PC-3 (cell line): ENCODE measurements around the gene NTN1. TPM values are rescaled to one million over a fixed set of nuclear protein-coding genes. Genes with fewer than 3 reads are reported as not detected.

Experiments
- ATAC-seq: fragments of 200-7000 bp; cut with Tn5 transposase; 2 replicates; pipeline ENCODE4 v1.9.1; 2020; ENCODE audit warnings: mild to moderate bottlenecking, moderate library complexity
- BruUV-seq: library from RNA; stranded (reverse); fragments of 400-500 nt; replicated peaks from 2 replicates; lab custom pipeline; 2021; lab: Mats Ljungman, UMichigan
- CTCF ChIA-PET: fragments of 300-600 bp; sonication (Branson Sonifier 250); formaldehyde crosslinking; loops from one replicate; lab custom pipeline; 2022; ENCODE audit warnings: antibody characterized with exemption; lab: Charles Lee
- POLR2A ChIA-PET: fragments of 300-600 bp; sonication (Branson Sonifier 250); formaldehyde crosslinking; loops from one replicate; lab custom pipeline; 2022; ENCODE audit warnings: antibody characterized with exemption; ENCODE audit not compliant: unreplicated experiment; lab: Charles Lee
- DNase-seq: peaks from one replicate; pipeline ENCODE4 v3.0.0-alpha.2; 2015
- H2AFZ ChIP-seq: fragments of 300-600 bp; sonication (generic); 2 replicates; pipeline ENCODE4 v1.6.0; 2016; ENCODE audit warnings: antibody characterized with exemption, low read length
- H3F3A ChIP-seq: fragments of 300-600 bp; sonication (generic); one replicate; pipeline ENCODE4 v1.6.0; 2017; ENCODE audit warnings: antibody characterized with exemption, low read length, control low read depth, mild to moderate bottlenecking; ENCODE audit not compliant: unreplicated experiment
- H3K27ac ChIP-seq: fragments of 300-600 bp; sonication (generic); 2 replicates; pipeline ENCODE4 v1.5.1; 2016; ENCODE audit warnings: mild to moderate bottlenecking, low read length
- H3K27me3 ChIP-seq: fragments of 300-600 bp; sonication (generic); 2 replicates; pipeline ENCODE4 v1.6.1; 2016; ENCODE audit warnings: low read length, mixed read lengths
- H3K36me3 ChIP-seq: fragments of 300-600 bp; sonication (generic); 2 replicates; pipeline ENCODE4 v1.6.1; 2016; ENCODE audit warnings: low read depth, mixed run types, low read length, mixed read lengths
- H3K4me1 ChIP-seq: fragments of 300-600 bp; sonication (generic); 2 replicates; pipeline ENCODE4 v1.5.1; 2016; ENCODE audit warnings: low read length; ENCODE audit not compliant: insufficient read depth
- H3K4me2 ChIP-seq: fragments of 300-600 bp; sonication (generic); 2 replicates; pipeline ENCODE4 v1.6.0; 2016; ENCODE audit warnings: low read length
- H3K4me3 ChIP-seq: fragments of 300-600 bp; sonication (generic); 2 replicates; pipeline ENCODE4 v1.5.1; 2016; ENCODE audit warnings: mild to moderate bottlenecking, low read length, mixed read lengths
- H3K79me2 ChIP-seq: fragments of 300-600 bp; sonication (generic); 2 replicates; pipeline ENCODE4 v1.6.1; 2017; ENCODE audit warnings: low read length, mixed read lengths
- H3K9ac ChIP-seq: fragments of 300-600 bp; sonication (generic); 2 replicates; pipeline ENCODE4 v1.6.0; 2016; ENCODE audit warnings: mild to moderate bottlenecking, low read length
- H3K9me2 ChIP-seq: fragments of 300-600 bp; sonication (generic); replicated peaks from 2 replicates; pipeline ENCODE4 v1.6.1; 2016; ENCODE audit warnings: mixed run types, low read length, mixed read lengths
- H3K9me3 ChIP-seq: fragments of 300-600 bp; sonication (generic); 2 replicates; pipeline ENCODE4 v1.6.1; 2016; ENCODE audit warnings: low read length, mixed read lengths
- H4K20me1 ChIP-seq: fragments of 300-600 bp; sonication (generic); 2 replicates; pipeline ENCODE4 v1.6.1; 2016; ENCODE audit warnings: low read length, mixed read lengths
- EZH2 ChIP-seq: fragments of 300-600 bp; sonication (generic); IDR thresholded peaks from one replicate; pipeline ENCODE4 v1.6.1; 2017; ENCODE audit warnings: antibody characterized with exemption, mild to moderate bottlenecking, low read length; ENCODE audit not compliant: unreplicated experiment
- EZH2phosphoT487 ChIP-seq: fragments of 300-600 bp; sonication (generic); IDR thresholded peaks from 2 replicates; pipeline ENCODE4 v1.6.1; 2018; ENCODE audit warnings: mild to moderate bottlenecking, antibody characterized with exemption, low read length, borderline replicate concordance
- intact Hi-C: fragments of 100-400 bp; cut with micrococcal nuclease; formaldehyde crosslinking; loops from 2 replicates; pipeline ENCODE4 v1.9.0; 2023
- total RNA-seq: library from RNA; depleted of rRNA; stranded (reverse); fragments of >200 nt; gene quantifications from 2 replicates; pipeline ENCODE4 v1.2.3, GENCODE V29; 2014
- TF ChIP-seq, protein P1 (sequence below): fragments of 300-600 bp; sonication (generic); conservative IDR thresholded peaks from 2 replicates; pipeline ENCODE4 v1.5.1; 2017; ENCODE audit warnings: antibody characterized with exemption, low read depth, mild to moderate bottlenecking, low read length

Gene NTN1
- total RNA-seq, 1 experiment from 2014 or later = 0.22 TPM

DNA sequence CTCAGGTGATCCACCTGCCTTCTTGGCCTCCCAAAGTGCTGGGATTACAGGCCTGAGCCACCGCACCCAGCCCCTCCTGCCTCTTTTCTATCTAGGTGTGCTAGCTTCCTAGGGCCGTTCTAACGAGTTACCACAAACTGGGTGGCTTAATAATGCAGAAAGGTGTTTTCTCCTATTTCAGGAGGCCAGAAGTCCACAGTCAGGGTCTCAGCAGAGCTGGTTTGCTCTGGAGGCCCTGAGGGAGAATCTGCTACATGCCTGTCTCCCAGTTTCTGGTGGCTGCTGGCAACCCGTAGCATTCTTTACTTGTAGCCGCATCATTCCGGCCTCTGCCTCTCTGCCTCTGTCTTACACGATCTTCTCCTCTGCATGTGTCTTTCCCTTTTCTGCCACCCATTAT lies 89.2 kb downstream of the NTN1 start:
- DNase-seq (no peak), ATAC-seq (no peak)
- H2AFZ ChIP-seq = no peak overlapping the region
- intact Hi-C loops = no loop called here
- H3K9me3 ChIP-seq = no peaks in the 10 kb centered on the region
- H3K4me1 ChIP-seq = no peaks in the 10 kb centered on the region
- H4K20me1 ChIP-seq = no peaks in the 10 kb centered on the region
- no peak overlapping the region for H3K4me2 ChIP-seq
- H3K79me2 ChIP-seq = no peaks in the 10 kb centered on the region
- H3K27ac ChIP-seq = no peak overlapping the region
- no peak overlapping the region for H3K9ac ChIP-seq
- H3K36me3 ChIP-seq = no peaks in the 10 kb centered on the region
- peaks cover 37% of the 10 kb centered on the region; the same call in 1 of the 2 replicates for H3K27me3 ChIP-seq
- H3F3A ChIP-seq = no peaks in the 10 kb centered on the region
- ChIA-PET POLR2A (no interaction called here), CTCF (no interaction called here)
- TF ChIP-seq EZH2phosphoT487 = no peak
- TF ChIP-seq, protein P1, sequence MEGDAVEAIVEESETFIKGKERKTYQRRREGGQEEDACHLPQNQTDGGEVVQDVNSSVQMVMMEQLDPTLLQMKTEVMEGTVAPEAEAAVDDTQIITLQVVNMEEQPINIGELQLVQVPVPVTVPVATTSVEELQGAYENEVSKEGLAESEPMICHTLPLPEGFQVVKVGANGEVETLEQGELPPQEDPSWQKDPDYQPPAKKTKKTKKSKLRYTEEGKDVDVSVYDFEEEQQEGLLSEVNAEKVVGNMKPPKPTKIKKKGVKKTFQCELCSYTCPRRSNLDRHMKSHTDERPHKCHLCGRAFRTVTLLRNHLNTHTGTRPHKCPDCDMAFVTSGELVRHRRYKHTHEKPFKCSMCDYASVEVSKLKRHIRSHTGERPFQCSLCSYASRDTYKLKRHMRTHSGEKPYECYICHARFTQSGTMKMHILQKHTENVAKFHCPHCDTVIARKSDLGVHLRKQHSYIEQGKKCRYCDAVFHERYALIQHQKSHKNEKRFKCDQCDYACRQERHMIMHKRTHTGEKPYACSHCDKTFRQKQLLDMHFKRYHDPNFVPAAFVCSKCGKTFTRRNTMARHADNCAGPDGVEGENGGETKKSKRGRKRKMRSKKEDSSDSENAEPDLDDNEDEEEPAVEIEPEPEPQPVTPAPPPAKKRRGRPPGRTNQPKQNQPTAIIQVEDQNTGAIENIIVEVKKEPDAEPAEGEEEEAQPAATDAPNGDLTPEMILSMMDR = no peak
- no peak for TF ChIP-seq EZH2
- no TSS peak for BruUV-seq
- no peak overlapping the region for H3K4me3 ChIP-seq
- no peaks in the 10 kb centered on the region for H3K9me2 ChIP-seq

DNA sequence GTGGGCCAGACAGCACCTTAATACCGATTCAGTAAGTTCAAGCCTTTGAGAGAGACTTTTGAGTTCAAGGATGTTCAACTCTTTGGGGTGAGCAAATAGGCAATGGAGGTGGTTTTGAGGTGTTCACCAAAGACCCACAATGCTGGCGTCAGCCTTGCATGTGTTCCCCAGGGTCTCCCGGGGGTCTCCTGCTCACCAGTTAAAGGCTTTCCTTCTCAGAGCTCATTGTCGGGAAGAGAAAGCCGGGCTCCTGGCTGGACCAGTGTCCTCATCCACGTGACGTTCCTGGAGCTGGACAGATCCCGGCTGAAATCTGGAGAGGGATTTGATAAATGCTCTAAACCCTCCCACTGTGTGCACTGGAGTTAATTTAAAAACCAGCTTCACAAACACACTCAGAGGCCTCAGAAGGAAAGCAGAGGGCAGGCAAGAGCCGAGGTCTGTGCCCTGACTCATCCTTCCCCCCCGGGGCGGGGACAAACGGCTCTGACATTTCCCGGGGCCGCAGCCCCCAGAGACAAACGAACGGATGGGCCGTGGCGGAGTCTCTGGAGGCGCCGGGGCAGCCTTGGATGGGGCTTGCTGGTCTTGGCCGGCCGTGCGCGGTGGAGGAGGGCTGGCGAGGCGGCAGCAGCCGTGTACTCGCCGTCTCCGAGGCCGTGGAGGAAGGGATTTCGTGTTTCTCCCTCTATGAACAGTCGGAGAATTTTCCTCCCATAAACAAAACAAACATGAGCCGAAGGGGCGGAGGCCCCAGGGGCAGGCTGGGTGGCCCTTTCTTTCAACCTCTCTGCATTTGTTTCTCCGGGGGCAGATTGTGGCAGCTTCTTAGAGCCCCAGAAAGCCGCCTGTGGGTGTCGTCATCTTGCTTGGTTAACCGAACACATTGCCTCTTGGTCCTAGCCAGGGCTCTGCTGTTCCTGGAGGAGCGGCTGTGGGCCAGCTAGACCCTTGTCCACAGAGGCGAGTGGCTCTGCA lies 94.2 kb downstream of the NTN1 start:
- Histone ChIP-seq H3F3A (no peaks in the 10 kb centered on the region), H3K9ac (no peak overlapping the region), H3K27ac (no peak overlapping the region), H3K36me3 (no peaks in the 10 kb centered on the region), H3K4me2 (no peak overlapping the region), H3K27me3 (peaks cover 13% of the 10 kb centered on the region; the same call in 1 of the 2 replicates), H3K79me2 (no peaks in the 10 kb centered on the region), H3K9me3 (no peaks in the 10 kb centered on the region), H3K9me2 (no peaks in the 10 kb centered on the region), H2AFZ (no peak overlapping the region), H3K4me1 (no peaks in the 10 kb centered on the region), H4K20me1 (no peaks in the 10 kb centered on the region), H3K4me3 (no peak overlapping the region)
- intact Hi-C loops = no loop called here
- TF ChIP-seq, protein P1 = no peak
- TF ChIP-seq EZH2phosphoT487 = no peak
- TF ChIP-seq EZH2 = no peak
- ChIA-PET POLR2A (no interaction called here), CTCF (no interaction called here)
- no TSS peak for BruUV-seq
- ATAC-seq = no peak
- no peak for DNase-seq

DNA sequence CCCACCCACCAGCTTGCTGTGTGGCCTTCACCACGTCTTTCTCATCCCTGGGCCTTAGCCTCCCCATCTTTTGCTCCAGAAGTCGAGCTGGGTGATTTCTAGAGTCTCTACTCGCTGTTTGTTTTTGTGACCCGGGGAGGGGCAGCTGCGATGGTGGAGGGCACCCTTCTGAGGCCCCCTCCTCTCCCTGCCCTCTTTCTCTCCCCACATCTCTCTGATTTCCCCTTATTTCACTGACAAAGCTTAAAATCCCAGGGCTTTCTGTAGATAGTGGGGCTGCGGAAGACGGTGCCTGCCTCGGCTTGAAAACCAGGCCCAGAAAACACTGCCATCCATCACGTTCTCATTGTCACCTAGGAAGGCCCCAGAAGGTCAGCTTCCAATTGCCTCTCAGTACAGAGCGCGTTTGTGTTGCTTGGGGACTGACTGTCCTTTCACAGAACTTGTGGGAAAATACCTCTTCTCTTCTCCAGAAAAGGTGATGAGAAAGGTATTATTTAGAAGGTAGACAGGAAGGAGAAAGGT lies 95.1 kb downstream of the NTN1 start:
- DNase-seq (no peak), ATAC-seq (no peak)
- ChIA-PET CTCF (no interaction called here), POLR2A (no interaction called here)
- no peaks in the 10 kb centered on the region for H3K9me2 ChIP-seq
- BruUV-seq = no TSS peak
- intact Hi-C loops = no loop called here
- H3K27me3 ChIP-seq = peaks cover 13% of the 10 kb centered on the region; the same call in 1 of the 2 replicates
- no peak overlapping the region for H3K9ac ChIP-seq
- no peaks in the 10 kb centered on the region for H3K79me2 ChIP-seq
- H3K4me1 ChIP-seq = no peaks in the 10 kb centered on the region
- H2AFZ ChIP-seq = no peak overlapping the region
- H3K4me3 ChIP-seq = no peak overlapping the region
- H3K27ac ChIP-seq = no peak overlapping the region
- H4K20me1 ChIP-seq = no peaks in the 10 kb centered on the region
- no peaks in the 10 kb centered on the region for H3K9me3 ChIP-seq
- no peaks in the 10 kb centered on the region for H3F3A ChIP-seq
- H3K36me3 ChIP-seq = no peaks in the 10 kb centered on the region
- TF ChIP-seq, protein P1 = no peak
- TF ChIP-seq EZH2 = no peak
- TF ChIP-seq EZH2phosphoT487 = no peak
- no peak overlapping the region for H3K4me2 ChIP-seq
